GM23338 (cell line): ENCODE measurements around the gene SLC28A2. TPM values are rescaled to one million over a fixed set of nuclear protein-coding genes. Genes with fewer than 3 reads are reported as not detected.

Experiments
- ATAC-seq: fragments of 200-7000 bp; cut with Tn5 transposase; 3 replicates; pipeline ENCODE4 v1.9.1; 2020
- DNase-seq: peaks from one replicate; pipeline ENCODE4 v3.0.0-alpha.2; 2015; ENCODE audit warnings: low spot score
- H2AFZ ChIP-seq: fragments of 200-600 bp; sonication (generic); 2 replicates; pipeline ENCODE4 v1.8.0; 2016; ENCODE audit warnings: antibody characterized with exemption, mild to moderate bottlenecking, moderate library complexity
- H3F3A ChIP-seq: fragments of 200-600 bp; sonication (generic); replicated peaks from 2 replicates; pipeline ENCODE4 v1.8.0; 2017; ENCODE audit warnings: antibody characterized with exemption, mixed run types, low read depth
- H3K27ac ChIP-seq: fragments of 200-600 bp; sonication (generic); 2 replicates; pipeline ENCODE4 v1.6.1; 2016; ENCODE audit warnings: low read depth
- H3K27me3 ChIP-seq: fragments of 200-600 bp; sonication (generic); 2 replicates; pipeline ENCODE4 v1.8.0; 2016; ENCODE audit warnings: mild to moderate bottlenecking, mixed run types, moderate library complexity; ENCODE audit not compliant: insufficient read depth
- H3K36me3 ChIP-seq: fragments of 200-600 bp; sonication (generic); 2 replicates; pipeline ENCODE4 v1.8.0; 2016; ENCODE audit warnings: mild to moderate bottlenecking; ENCODE audit not compliant: insufficient read depth
- H3K4me1 ChIP-seq: fragments of 200-600 bp; sonication (generic); 2 replicates; pipeline ENCODE4 v1.8.0; 2016; ENCODE audit warnings: mild to moderate bottlenecking, moderate library complexity; ENCODE audit not compliant: insufficient read depth
- H3K4me2 ChIP-seq: fragments of 200-600 bp; sonication (generic); 2 replicates; pipeline ENCODE4 v1.7.1; 2017; ENCODE audit warnings: mixed run types
- H3K4me3 ChIP-seq: fragments of 200-600 bp; sonication (generic); 2 replicates; pipeline ENCODE4 v1.6.1; 2016; ENCODE audit warnings: mixed run types
- H3K79me2 ChIP-seq: fragments of 200-600 bp; sonication (generic); replicated peaks from 2 replicates; pipeline ENCODE4 v1.8.0; 2017; ENCODE audit warnings: mild to moderate bottlenecking; ENCODE audit not compliant: insufficient read depth
- H3K9me2 ChIP-seq: fragments of 200-600 bp; sonication (generic); 2 replicates; pipeline ENCODE4 v1.8.0; 2017; ENCODE audit not compliant: insufficient read depth
- H4K20me1 ChIP-seq: fragments of 200-600 bp; sonication (generic); replicated peaks from 2 replicates; pipeline ENCODE4 v1.8.0; 2017; ENCODE audit warnings: mild to moderate bottlenecking; ENCODE audit not compliant: insufficient read depth
- H3K27ac Mint-ChIP-seq: 2 replicates; pipeline ENCODE4 v1.8.0; 2020; ENCODE audit warnings: inconsistent platforms, mild to moderate bottlenecking, moderate library complexity, mixed read lengths
- H3K27me3 Mint-ChIP-seq: 3 replicates; pipeline ENCODE4 v1.8.0; 2022; ENCODE audit warnings: low read depth, mild to moderate bottlenecking, moderate library complexity, mixed read lengths, inconsistent platforms; ENCODE audit not compliant: insufficient read depth, poor library complexity
- H3K36me3 Mint-ChIP-seq: 3 replicates; pipeline ENCODE4 v1.8.0; 2021; ENCODE audit warnings: low read depth, mild to moderate bottlenecking, inconsistent platforms, moderate library complexity, mixed read lengths
- H3K4me1 Mint-ChIP-seq: 3 replicates; pipeline ENCODE4 v1.8.0; 2020; ENCODE audit warnings: mild to moderate bottlenecking, inconsistent platforms, mixed read lengths
- H3K4me3 Mint-ChIP-seq: 3 replicates; pipeline ENCODE4 v1.8.0; 2021; ENCODE audit warnings: moderate library complexity, mild to moderate bottlenecking, inconsistent platforms, mixed read lengths
- H3K9me3 Mint-ChIP-seq: 3 replicates; pipeline ENCODE4 v1.8.0; 2020; ENCODE audit warnings: moderate library complexity, mild to moderate bottlenecking, inconsistent platforms, mixed read lengths
- CREB1 ChIP-seq: fragments of 250-450 bp; sonication (Bioruptor Pico); IDR thresholded peaks from 2 replicates; pipeline ENCODE4 v1.5.0; 2020; ENCODE audit warnings: low read depth, mild to moderate bottlenecking, moderate library complexity
- CTCF ChIP-seq, 2 experiments: fragments of 200-600 bp in 1 of 2; sonication (generic) in 1 of 2; conservative IDR thresholded peaks; 2 replicates each; pipeline versions ENCODE4 v1.5.1 to v1.6.1; 2016 to 2017; ENCODE audit warnings: antibody characterized with exemption in 2 of 2, low read depth in 2 of 2, mild to moderate bottlenecking in 2 of 2, moderate library complexity in 1 of 2
- ETS1 ChIP-seq: IDR thresholded peaks from 2 replicates; pipeline ENCODE4 v1.6.1; 2016; ENCODE audit warnings: antibody characterized with exemption
- EZH2 ChIP-seq: fragments of 200-600 bp; sonication (generic); IDR thresholded peaks from one replicate; pipeline ENCODE4 v1.8.0; 2017; ENCODE audit warnings: antibody characterized with exemption, mild to moderate bottlenecking, low read depth; ENCODE audit not compliant: unreplicated experiment
- EZH2phosphoT487 ChIP-seq: fragments of 200-600 bp; sonication (generic); IDR thresholded peaks from one replicate; pipeline ENCODE4 v1.8.1; 2018; ENCODE audit warnings: antibody characterized with exemption; ENCODE audit not compliant: unreplicated experiment
- JUNB ChIP-seq: IDR thresholded peaks from one replicate; pipeline ENCODE4 v1.6.1; 2016; ENCODE audit warnings: antibody characterized with exemption; ENCODE audit not compliant: unreplicated experiment
- NANOG ChIP-seq: IDR thresholded peaks from 2 replicates; pipeline ENCODE4 v1.6.1; 2016; ENCODE audit warnings: antibody characterized with exemption, borderline replicate concordance
- POLR2AphosphoS5 ChIP-seq: IDR thresholded peaks from 2 replicates; pipeline ENCODE4 v1.6.1; 2016; ENCODE audit warnings: antibody characterized with exemption, low read depth
- REST ChIP-seq: IDR thresholded peaks from one replicate; pipeline ENCODE4 v1.6.1; 2018; ENCODE audit warnings: antibody characterized with exemption; ENCODE audit not compliant: unreplicated experiment
- STAT1 ChIP-seq: IDR thresholded peaks from one replicate; pipeline ENCODE4 v1.6.1; 2016; ENCODE audit warnings: antibody characterized with exemption; ENCODE audit not compliant: unreplicated experiment
- ZNF114 ChIP-seq: fragments of 250-450 bp; sonication (Bioruptor Pico); IDR thresholded peaks from 2 replicates; pipeline ENCODE4 v1.5.0; 2020; ENCODE audit warnings: mild to moderate bottlenecking, moderate library complexity
- ZNF331 ChIP-seq: fragments of 250-450 bp; sonication (Bioruptor Pico); IDR thresholded peaks from 2 replicates; pipeline ENCODE4 v1.5.0; 2020; ENCODE audit warnings: low read depth, mild to moderate bottlenecking, moderate library complexity
- ZNF462 ChIP-seq: fragments of 250-450 bp; sonication (Bioruptor Pico); IDR thresholded peaks from 2 replicates; pipeline ENCODE4 v1.5.0; 2020; ENCODE audit warnings: mild to moderate bottlenecking, moderate library complexity
- polyA plus RNA-seq: library from polyadenylated mRNA; unstranded; fragments of >200 nt; fragmentation: Nextera tagmentation; extraction: Ambion mirVana; gene quantifications from 2 replicates; pipeline ENCODE4 v1.2.1, GENCODE V29; 2016
- total RNA-seq: library from RNA; depleted of rRNA; stranded (reverse); fragments of >200 nt; shearing (Covaris generic); gene quantifications from 2 replicates; pipeline ENCODE4 v1.2.3, GENCODE V29; 2014

The SLC28A2 gene
- total and polyA plus RNA-seq, 2 experiments from 2014 or later: 0.18 TPM; not detected in 1

GRCh38 chr15:45320581-45321205 is 68.7 kb downstream of the SLC28A2 start:
- Histone ChIP-seq H3F3A (no peaks in the 10 kb centered on the region), H3K27me3 (no peaks in the 10 kb centered on the region), H3K4me3 (no peak overlapping the region), H3K79me2 (no peaks in the 10 kb centered on the region), H4K20me1 (no peaks in the 10 kb centered on the region), H3K27ac (no peak overlapping the region), H3K9me2 (no peaks in the 10 kb centered on the region), H3K4me2 (no peak overlapping the region), H3K4me1 (no peaks in the 10 kb centered on the region), H3K36me3 (no peaks in the 10 kb centered on the region), H2AFZ (no peak overlapping the region)
- ATAC-seq (no peak), DNase-seq (no peak)
- Mint-ChIP-seq H3K27ac (no peak overlapping the region), H3K36me3 (no peaks in the 10 kb centered on the region), H3K4me1 (peaks cover under 1% of the 10 kb centered on the region; the same call in 1 of the 3 replicates), H3K9me3 (no peaks in the 10 kb centered on the region), H3K27me3 (peaks cover 3% of the 10 kb centered on the region), H3K4me3 (no peak overlapping the region)
- TF ChIP-seq POLR2AphosphoS5: no peak
- no peak for TF ChIP-seq CREB1 (CRISPR knock-in tag)
- no peak for TF ChIP-seq STAT1
- no peak for TF ChIP-seq EZH2
- no peak for TF ChIP-seq REST
- TF ChIP-seq ZNF462 (CRISPR knock-in tag): no peak
- no peak for TF ChIP-seq ETS1
- no peak for TF ChIP-seq JUNB
- no peak for TF ChIP-seq NANOG
- TF ChIP-seq ZNF331 (CRISPR knock-in tag): no peak
- no peak for TF ChIP-seq EZH2phosphoT487
- no peak for TF ChIP-seq ZNF114 (CRISPR knock-in tag)
- no peak for TF ChIP-seq CTCF (conservative IDR thresholded peaks at IDR 0.05; ENCODE audit: low read depth in 2 of 2)
